ENCODE results near the gene BCL7B.

- TF ChIP-seq PCBP1 (IDR thresholded peaks at IDR 0.05; ENCODE audit: borderline replicate concordance, low read depth, low read length) (no peak), ZNF121 (CRISPR knock-in tag; IDR thresholded peaks at IDR 0.05) (no peak), ZNF263 (CRISPR knock-in tag; IDR thresholded peaks at IDR 0.05) (no peak), AFF4 (CRISPR knock-in tag; IDR thresholded peaks at IDR 0.05) (no peak), ZFYVE20 (CRISPR knock-in tag; IDR thresholded peaks at IDR 0.05; ENCODE audit: borderline replicate concordance, low read depth) (no peak), CTCF (CRISPR knock-in tag; IDR thresholded peaks at IDR 0.05) (no peak), MBD4 (IDR thresholded peaks at IDR 0.05; ENCODE audit: borderline replicate concordance, low read length) (no peak), TBP (CRISPR knock-in tag; IDR thresholded peaks at IDR 0.05) (no peak), SNRNP70 (IDR thresholded peaks at IDR 0.05; ENCODE audit: low read depth, low read length) (no peak), KDM1A (CRISPR knock-in tag; IDR thresholded peaks at IDR 0.05) (no peak)
Observed at GRCh38 chr7:73573276-73573675, 15.8 kb upstream of the BCL7B start.
